ENCODE data around the gene L3MBTL1.

DNA sequence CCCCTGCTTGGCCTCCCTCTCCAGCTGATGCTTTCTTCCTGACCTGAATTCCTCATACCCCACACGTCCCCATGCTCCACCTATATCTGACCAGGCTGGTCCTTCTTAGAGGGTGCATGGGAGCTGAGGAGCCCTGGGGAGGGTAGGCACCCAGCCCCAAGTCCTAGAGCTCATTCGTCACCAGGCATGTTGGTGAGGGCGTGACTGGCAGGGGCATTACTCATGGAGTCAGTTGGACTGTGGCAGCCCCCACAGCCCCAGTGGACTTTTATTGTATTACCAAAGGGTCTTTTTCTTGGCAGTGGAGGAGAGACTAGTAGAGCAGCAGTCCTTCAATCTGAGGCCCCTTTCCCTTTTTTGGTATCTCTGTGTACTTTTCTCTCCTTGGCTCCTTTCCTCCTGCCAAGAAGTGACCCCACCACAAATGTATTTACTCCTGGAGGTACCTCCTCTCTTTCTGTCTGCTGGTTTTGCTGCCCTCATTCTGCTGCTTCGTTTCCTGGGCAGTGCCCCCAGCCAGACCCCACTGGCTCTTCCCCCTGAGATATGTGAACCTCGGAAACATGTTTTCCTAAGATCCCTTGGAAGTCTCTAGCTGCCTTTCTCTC is 40.9 kb downstream of the L3MBTL1 start:
- TF ChIP-seq, protein P1, sequence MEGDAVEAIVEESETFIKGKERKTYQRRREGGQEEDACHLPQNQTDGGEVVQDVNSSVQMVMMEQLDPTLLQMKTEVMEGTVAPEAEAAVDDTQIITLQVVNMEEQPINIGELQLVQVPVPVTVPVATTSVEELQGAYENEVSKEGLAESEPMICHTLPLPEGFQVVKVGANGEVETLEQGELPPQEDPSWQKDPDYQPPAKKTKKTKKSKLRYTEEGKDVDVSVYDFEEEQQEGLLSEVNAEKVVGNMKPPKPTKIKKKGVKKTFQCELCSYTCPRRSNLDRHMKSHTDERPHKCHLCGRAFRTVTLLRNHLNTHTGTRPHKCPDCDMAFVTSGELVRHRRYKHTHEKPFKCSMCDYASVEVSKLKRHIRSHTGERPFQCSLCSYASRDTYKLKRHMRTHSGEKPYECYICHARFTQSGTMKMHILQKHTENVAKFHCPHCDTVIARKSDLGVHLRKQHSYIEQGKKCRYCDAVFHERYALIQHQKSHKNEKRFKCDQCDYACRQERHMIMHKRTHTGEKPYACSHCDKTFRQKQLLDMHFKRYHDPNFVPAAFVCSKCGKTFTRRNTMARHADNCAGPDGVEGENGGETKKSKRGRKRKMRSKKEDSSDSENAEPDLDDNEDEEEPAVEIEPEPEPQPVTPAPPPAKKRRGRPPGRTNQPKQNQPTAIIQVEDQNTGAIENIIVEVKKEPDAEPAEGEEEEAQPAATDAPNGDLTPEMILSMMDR (IDR thresholded peaks at IDR 0.05), result no peak
- TF ChIP-seq, protein P2, sequence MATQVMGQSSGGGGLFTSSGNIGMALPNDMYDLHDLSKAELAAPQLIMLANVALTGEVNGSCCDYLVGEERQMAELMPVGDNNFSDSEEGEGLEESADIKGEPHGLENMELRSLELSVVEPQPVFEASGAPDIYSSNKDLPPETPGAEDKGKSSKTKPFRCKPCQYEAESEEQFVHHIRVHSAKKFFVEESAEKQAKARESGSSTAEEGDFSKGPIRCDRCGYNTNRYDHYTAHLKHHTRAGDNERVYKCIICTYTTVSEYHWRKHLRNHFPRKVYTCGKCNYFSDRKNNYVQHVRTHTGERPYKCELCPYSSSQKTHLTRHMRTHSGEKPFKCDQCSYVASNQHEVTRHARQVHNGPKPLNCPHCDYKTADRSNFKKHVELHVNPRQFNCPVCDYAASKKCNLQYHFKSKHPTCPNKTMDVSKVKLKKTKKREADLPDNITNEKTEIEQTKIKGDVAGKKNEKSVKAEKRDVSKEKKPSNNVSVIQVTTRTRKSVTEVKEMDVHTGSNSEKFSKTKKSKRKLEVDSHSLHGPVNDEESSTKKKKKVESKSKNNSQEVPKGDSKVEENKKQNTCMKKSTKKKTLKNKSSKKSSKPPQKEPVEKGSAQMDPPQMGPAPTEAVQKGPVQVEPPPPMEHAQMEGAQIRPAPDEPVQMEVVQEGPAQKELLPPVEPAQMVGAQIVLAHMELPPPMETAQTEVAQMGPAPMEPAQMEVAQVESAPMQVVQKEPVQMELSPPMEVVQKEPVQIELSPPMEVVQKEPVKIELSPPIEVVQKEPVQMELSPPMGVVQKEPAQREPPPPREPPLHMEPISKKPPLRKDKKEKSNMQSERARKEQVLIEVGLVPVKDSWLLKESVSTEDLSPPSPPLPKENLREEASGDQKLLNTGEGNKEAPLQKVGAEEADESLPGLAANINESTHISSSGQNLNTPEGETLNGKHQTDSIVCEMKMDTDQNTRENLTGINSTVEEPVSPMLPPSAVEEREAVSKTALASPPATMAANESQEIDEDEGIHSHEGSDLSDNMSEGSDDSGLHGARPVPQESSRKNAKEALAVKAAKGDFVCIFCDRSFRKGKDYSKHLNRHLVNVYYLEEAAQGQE (IDR thresholded peaks at IDR 0.05; ENCODE audit: insufficient read depth in 1 of 2, low read depth in 2 of 2, low read length in 1 of 2), result no peak
- no peak for TF ChIP-seq SIN3A (IDR thresholded peaks at IDR 0.05; ENCODE audit: borderline replicate concordance, insufficient read depth, low read depth, low read length)
- TF ChIP-seq POLR2AphosphoS5 (IDR thresholded peaks at IDR 0.05; ENCODE audit: low read depth, low read length), result no peak
- no peak for TF ChIP-seq TCF7L2 (IDR thresholded peaks at IDR 0.05; ENCODE audit: low read depth, low read length)

Data from Panc1 (cell line).